Esophagus mucosa (tissue), 1 donor: ENCODE data around the gene TNS1. TPM values are rescaled to one million over a fixed set of nuclear protein-coding genes. Genes with fewer than 3 reads are reported as not detected.

ENCODE experiments used
- ATAC-seq: fragments of 200-7000 bp; cut with Tn5 transposase; one replicate; pipeline ENCODE4 v1.9.1; 2020
- total RNA-seq: library from RNA; stranded (reverse); gene quantifications from one replicate; pipeline ENCODE4 v1.2.4, GENCODE V29; 2023
- donor health status: DM: yes; HTN: yes; CAD: no.

Gene TNS1
- total RNA-seq, 1 donor from 2014 or later, result 27.7 TPM

- ATAC-seq, result no peak
Measured at GRCh38 chr2:218015586-218016521, 13.1 kb upstream of the TNS1 start.

- no peak for ATAC-seq
Measured at GRCh38 chr2:218014706-218015585, 12.2 kb upstream of the TNS1 start.

GRCh38 chr2:218013289-218013688 lies 10.5 kb upstream of the TNS1 start:
- ATAC-seq, result no peak

GRCh38 chr2:218012284-218012683 lies 9.5 kb upstream of the TNS1 start:
- no peak for ATAC-seq

- no peak for ATAC-seq
Measured at GRCh38 chr2:218011653-218012040, 8.9 kb upstream of the TNS1 start.

- ATAC-seq, result peak; percentile 9
Measured at GRCh38 chr2:218010984-218011652, 8.3 kb upstream of the TNS1 start.

- ATAC-seq, result peak; percentile 65
Measured at GRCh38 chr2:218010140-218010983, 7.6 kb upstream of the TNS1 start.

GRCh38 chr2:218009765-218010139 lies 7.0 kb upstream of the TNS1 start:
- ATAC-seq, result no peak

- no peak for ATAC-seq
Measured at GRCh38 chr2:218009231-218009630, 6.4 kb upstream of the TNS1 start.

GRCh38 chr2:218008060-218009040 lies 5.6 kb upstream of the TNS1 start:
- no peak for ATAC-seq

- no peak for ATAC-seq
Measured at GRCh38 chr2:218006741-218007140, 3.9 kb upstream of the TNS1 start.

GRCh38 chr2:218005486-218005885 lies 2.7 kb upstream of the TNS1 start:
- ATAC-seq, result peak; percentile 40

- ATAC-seq, result no peak
Measured at GRCh38 chr2:218005028-218005427, 2.2 kb upstream of the TNS1 start.

- peak; percentile 33 for ATAC-seq
Measured at GRCh38 chr2:218003981-218004419, 1.2 kb upstream of the TNS1 start.

GRCh38 chr2:218003281-218003944 lies 618 bp upstream of the TNS1 start:
- peak; percentile 18 for ATAC-seq

- no peak for ATAC-seq
Measured at GRCh38 chr2:218002143-218002844, 501 bp downstream of the TNS1 start.

GRCh38 chr2:218001629-218002028 lies 1.2 kb downstream of the TNS1 start:
- no peak for ATAC-seq

- ATAC-seq, result no peak
Measured at GRCh38 chr2:218000136-218000535, 2.7 kb downstream of the TNS1 start.

GRCh38 chr2:217999595-217999959 lies 3.2 kb downstream of the TNS1 start:
- no peak for ATAC-seq
